K562 (cell line): ENCODE data around the gene CRYBG2. TPM values are rescaled to one million over a fixed set of nuclear protein-coding genes. Genes with fewer than 3 reads are reported as not detected.
A peak's percentile ranks its signal among the peaks of the same experiment; 100 is the strongest.

Source experiments
- CBX1 ChIP-seq: sonication (generic); IDR thresholded peaks from 2 replicates; pipeline ENCODE4 v1.6.1; 2016; ENCODE audit warnings: antibody characterized with exemption, low read depth, mild to moderate bottlenecking
- HINFP ChIP-seq: fragments of 450-650 bp; conservative IDR thresholded peaks from 2 replicates; pipeline ENCODE4 v1.6.1; 2016; ENCODE audit warnings: missing genetic modification characterization, low read depth, mild to moderate bottlenecking, control low read depth, missing compliant biosample characterization
- KDM2B ChIP-seq: fragments of 250-450 bp; sonication (Bioruptor Pico); IDR thresholded peaks from 2 replicates; pipeline ENCODE4 v1.8.0; 2021; ENCODE audit warnings: mild to moderate bottlenecking, moderate library complexity
- MEF2A ChIP-seq: IDR thresholded peaks from 2 replicates; pipeline ENCODE4 v1.6.1; 2011; ENCODE audit warnings: low read depth, mild to moderate bottlenecking, low read length, moderate library complexity; ENCODE audit not compliant: control insufficient read depth
- PML ChIP-seq: IDR thresholded peaks from 2 replicates; pipeline ENCODE4 v1.6.1; 2012; ENCODE audit warnings: low read length, inconsistent platforms
- PTRF ChIP-seq: fragments of 450-650 bp; IDR thresholded peaks from 2 replicates; pipeline ENCODE4 v1.6.1; 2016; ENCODE audit warnings: mild to moderate bottlenecking, missing genetic modification characterization, missing compliant biosample characterization
- SETDB1 ChIP-seq: IDR thresholded peaks from one replicate; pipeline ENCODE4 v1.6.1; 2012; ENCODE audit warnings: low read length, control low read depth, inconsistent platforms
- SMARCB1 ChIP-seq: IDR thresholded peaks from 2 replicates; pipeline ENCODE4 v1.6.1; 2011; ENCODE audit warnings: improper control_type of control experiment, low read depth; ENCODE audit not compliant: insufficient read length
- SRSF1 ChIP-seq: fragments of 200-400 bp; formaldehyde crosslinking; IDR thresholded peaks from 2 replicates; pipeline ENCODE4 v1.6.1; 2017; ENCODE audit warnings: mild to moderate bottlenecking, low read depth, low read length, moderate library complexity
- SRSF3 ChIP-seq: fragments of 200-400 bp; formaldehyde crosslinking; IDR thresholded peaks from 2 replicates; pipeline ENCODE4 v1.6.1; 2016; ENCODE audit warnings: mild to moderate bottlenecking, low read length, moderate library complexity; ENCODE audit not compliant: insufficient read depth
- TBL1XR1 ChIP-seq, 2 experiments: IDR thresholded peaks; 2 replicates each; pipeline ENCODE4 v1.6.1; 2012; ENCODE audit warnings: improper control_type of control experiment in 2 of 2, low read length in 2 of 2, mild to moderate bottlenecking in 1 of 2
- TOE1 ChIP-seq, 2 experiments: fragments of 450-650 bp in 1 of 2; sonication (generic) in 1 of 2; formaldehyde crosslinking in 1 of 2; IDR thresholded peaks; 2 replicates each; pipeline versions ENCODE4 v1.7.1 to v1.8.0; 2016 to 2022; ENCODE audit warnings: borderline replicate concordance in 2 of 2, mild to moderate bottlenecking in 2 of 2, antibody characterized with exemption in 1 of 2, inconsistent platforms in 1 of 2, low read depth in 1 of 2, missing genetic modification reagents in 1 of 2, moderate library complexity in 1 of 2
- ZBTB49 ChIP-seq: sonication (generic); formaldehyde crosslinking; IDR thresholded peaks from 2 replicates; pipeline ENCODE4 v1.8.0; 2022; ENCODE audit warnings: missing genetic modification reagents, mild to moderate bottlenecking, borderline replicate concordance
- ZC3H4 ChIP-seq: sonication (generic); formaldehyde crosslinking; IDR thresholded peaks from 2 replicates; pipeline ENCODE4 v1.9.0; 2021; ENCODE audit warnings: missing genetic modification reagents, borderline replicate concordance
- ZNF124 ChIP-seq: sonication (generic); formaldehyde crosslinking; IDR thresholded peaks from 2 replicates; pipeline ENCODE4 v1.8.1; 2022; ENCODE audit warnings: missing genetic modification reagents
- ZNF212 ChIP-seq: fragments of 450-650 bp; formaldehyde crosslinking; IDR thresholded peaks from 2 replicates; pipeline ENCODE4 v1.4.0; 2020; ENCODE audit warnings: mild to moderate bottlenecking
- ZNF449 ChIP-seq: fragments of 250-450 bp; sonication (Bioruptor Pico); IDR thresholded peaks from 2 replicates; pipeline ENCODE4 v1.8.0; 2022; ENCODE audit warnings: moderate library complexity, mild to moderate bottlenecking, inconsistent platforms
- polyA plus RNA-seq, 8 experiments: library from polyadenylated mRNA; depleted of rRNA in 4 of 8; stranded (reverse) in 5 of 8; unstranded in 3 of 8; fragments of >200 nt; fragmentation: Nextera tagmentation in 2 of 8; fragmentation: Illumina TruSeq in 1 of 8; extraction: Ambion mirVana in 2 of 8; extraction: Trizol in 1 of 8; gene quantifications; 2 replicates each; pipeline versions ENCODE4 v1.2.1 to v1.2.3, GENCODE V29; 2011 to 2014; ENCODE audit warnings: inconsistent platforms in 1 of 8, missing spikeins in 1 of 8
- total RNA-seq, 7 experiments: library from RNA; depleted of rRNA in 6 of 7; stranded (reverse); fragments of >200 nt in 6 of 7; fragmentation: Illumina TruSeq in 2 of 7; extraction: Trizol in 2 of 7; gene quantifications; 2 replicates each; pipeline versions ENCODE4 v1.2.1 to v1.2.3, GENCODE V29; 2011 to 2021; ENCODE audit warnings: low replicate concordance in 1 of 7
- TF ChIP-seq, protein P1 (sequence below): fragments of 450-650 bp; IDR thresholded peaks from 2 replicates; pipeline ENCODE4 v1.7.0; 2016; ENCODE audit warnings: borderline replicate concordance

CRYBG2 gene
- total and polyA plus RNA-seq, 9 of the 15 experiments (the other 6 are each of a cell fraction or from before 2014, with no cell fraction given), result 0.39 to 8.5 (median 3.7) TPM

GRCh38 chr1:26321315-26322041, 32.5 kb downstream of the CRYBG2 start (continued):
- TF ChIP-seq ZBTB49 (CRISPR knock-in tag) (no peak), ZNF212 (CRISPR knock-in tag) (no peak), ZNF449 (CRISPR knock-in tag) (no peak), TBL1XR1 (IDR thresholded peaks at IDR 0.05; ENCODE audit: low read length in 2 of 2) (peak in 1 of 2 experiments; percentile 29; a peak in 1 of 4 replicates), PTRF (tag) (no peak), KDM2B (CRISPR knock-in tag) (no peak), PML (no peak), ZNF124 (CRISPR knock-in tag) (no peak), SETDB1 (no peak), CBX1 (no peak), HINFP (no peak), SMARCB1 (no peak), MEF2A (no peak), TOE1 (IDR thresholded peaks at IDR 0.05; ENCODE audit: borderline replicate concordance) (peak; percentile 34; the same call in 1 of the 2 replicates), TOE1 (CRISPR knock-in tag; IDR thresholded peaks at IDR 0.05; ENCODE audit: borderline replicate concordance, low read depth) (no peak), SRSF3 (no peak), ZC3H4 (no peak), SRSF1 (no peak)
- TF ChIP-seq, protein P1, sequence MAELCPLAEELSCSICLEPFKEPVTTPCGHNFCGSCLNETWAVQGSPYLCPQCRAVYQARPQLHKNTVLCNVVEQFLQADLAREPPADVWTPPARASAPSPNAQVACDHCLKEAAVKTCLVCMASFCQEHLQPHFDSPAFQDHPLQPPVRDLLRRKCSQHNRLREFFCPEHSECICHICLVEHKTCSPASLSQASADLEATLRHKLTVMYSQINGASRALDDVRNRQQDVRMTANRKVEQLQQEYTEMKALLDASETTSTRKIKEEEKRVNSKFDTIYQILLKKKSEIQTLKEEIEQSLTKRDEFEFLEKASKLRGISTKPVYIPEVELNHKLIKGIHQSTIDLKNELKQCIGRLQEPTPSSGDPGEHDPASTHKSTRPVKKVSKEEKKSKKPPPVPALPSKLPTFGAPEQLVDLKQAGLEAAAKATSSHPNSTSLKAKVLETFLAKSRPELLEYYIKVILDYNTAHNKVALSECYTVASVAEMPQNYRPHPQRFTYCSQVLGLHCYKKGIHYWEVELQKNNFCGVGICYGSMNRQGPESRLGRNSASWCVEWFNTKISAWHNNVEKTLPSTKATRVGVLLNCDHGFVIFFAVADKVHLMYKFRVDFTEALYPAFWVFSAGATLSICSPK, result no peak
